SK-N-SH treated with all-trans-retinoic acid at 6 μM for 48 hours (cell line): ENCODE measurements around the gene FUT7.
A peak's percentile ranks its signal among the peaks of the same experiment; 100 is the strongest.

ENCODE experiments used
- ATAC-seq: fragments of 200-7000 bp; cut with Tn5 transposase; 3 replicates; pipeline ENCODE4 v1.9.1; 2020; ENCODE audit warnings: mild to moderate bottlenecking, moderate library complexity
- ARNTL ChIP-seq: fragments of 450-650 bp; formaldehyde crosslinking; IDR thresholded peaks from 2 replicates; pipeline ENCODE4 v1.5.0; 2020; ENCODE audit warnings: low read depth, mild to moderate bottlenecking, moderate library complexity, borderline replicate concordance
- BACH2 ChIP-seq: fragments of 250-450 bp; sonication (Bioruptor Pico); IDR thresholded peaks from 2 replicates; pipeline ENCODE4 v1.9.0; 2021; ENCODE audit warnings: mild to moderate bottlenecking, borderline replicate concordance
- CREB5 ChIP-seq: fragments of 250-450 bp; sonication (Bioruptor Pico); IDR thresholded peaks from 2 replicates; pipeline ENCODE4 v1.5.1; 2020; ENCODE audit warnings: low read depth, mild to moderate bottlenecking, moderate library complexity
- CSDC2 ChIP-seq: fragments of 250-450 bp; sonication (Bioruptor Pico); IDR thresholded peaks from 2 replicates; pipeline ENCODE4 v1.5.0; 2020; ENCODE audit warnings: mild to moderate bottlenecking, moderate library complexity
- ESRRG ChIP-seq: fragments of 250-450 bp; sonication (Bioruptor Pico); IDR thresholded peaks from 2 replicates; pipeline ENCODE4 v1.6.1; 2021; ENCODE audit warnings: mild to moderate bottlenecking
- GLIS3 ChIP-seq: fragments of 250-450 bp; sonication (Bioruptor Pico); IDR thresholded peaks from 2 replicates; pipeline ENCODE4 v1.5.0; 2020; ENCODE audit warnings: mild to moderate bottlenecking, moderate library complexity
- ISL1 ChIP-seq: fragments of 250-450 bp; sonication (Bioruptor Pico); IDR thresholded peaks from 2 replicates; pipeline ENCODE4 v2.1.2; 2022; ENCODE audit warnings: mild to moderate bottlenecking, moderate library complexity
- OSR1 ChIP-seq: fragments of 250-450 bp; sonication (Bioruptor Pico); IDR thresholded peaks from 2 replicates; pipeline ENCODE4 v1.8.0; 2022; ENCODE audit warnings: moderate library complexity, mild to moderate bottlenecking, inconsistent platforms
- PPARA ChIP-seq: fragments of 250-450 bp; sonication (Bioruptor Pico); IDR thresholded peaks from 2 replicates; pipeline ENCODE4 v1.5.0; 2020; ENCODE audit warnings: mild to moderate bottlenecking, borderline replicate concordance
- SNAI2 ChIP-seq: fragments of 250-450 bp; sonication (Bioruptor Pico); IDR thresholded peaks from 2 replicates; pipeline ENCODE4 v1.5.0; 2020; ENCODE audit warnings: mild to moderate bottlenecking, moderate library complexity
- TCF4 ChIP-seq: fragments of 250-450 bp; sonication (Bioruptor Pico); IDR thresholded peaks from 2 replicates; pipeline ENCODE4 v1.8.0; 2021; ENCODE audit warnings: mild to moderate bottlenecking, moderate library complexity, borderline replicate concordance
- TOX ChIP-seq: fragments of 250-450 bp; sonication (Bioruptor Pico); IDR thresholded peaks from 2 replicates; pipeline ENCODE4 v1.8.0; 2021; ENCODE audit warnings: mild to moderate bottlenecking, moderate library complexity, borderline replicate concordance
- TSHZ2 ChIP-seq: fragments of 250-450 bp; sonication (Bioruptor Pico); IDR thresholded peaks from 2 replicates; pipeline ENCODE4 v1.5.0; 2020; ENCODE audit warnings: mild to moderate bottlenecking, moderate library complexity
- ZC3H10 ChIP-seq: fragments of 250-450 bp; sonication (Bioruptor Pico); IDR thresholded peaks from 2 replicates; pipeline ENCODE4 v1.5.1; 2021; ENCODE audit warnings: mild to moderate bottlenecking, moderate library complexity
- ZFP3 ChIP-seq: fragments of 250-450 bp; sonication (Bioruptor Pico); IDR thresholded peaks from 2 replicates; pipeline ENCODE4 v1.5.0; 2020; ENCODE audit warnings: mild to moderate bottlenecking, moderate library complexity
- ZFP30 ChIP-seq: fragments of 450-650 bp; formaldehyde crosslinking; IDR thresholded peaks from 2 replicates; pipeline ENCODE4 v1.5.0; 2022; ENCODE audit warnings: mild to moderate bottlenecking, moderate library complexity
- ZNF70 ChIP-seq: fragments of 450-650 bp; formaldehyde crosslinking; IDR thresholded peaks from 2 replicates; pipeline ENCODE4 v1.5.0; 2020; ENCODE audit warnings: mild to moderate bottlenecking, moderate library complexity
- ZNF8 ChIP-seq: fragments of 450-650 bp; formaldehyde crosslinking; IDR thresholded peaks from 2 replicates; pipeline ENCODE4 v1.5.0; 2020; ENCODE audit warnings: mild to moderate bottlenecking, moderate library complexity

The FUT7 gene

DNA sequence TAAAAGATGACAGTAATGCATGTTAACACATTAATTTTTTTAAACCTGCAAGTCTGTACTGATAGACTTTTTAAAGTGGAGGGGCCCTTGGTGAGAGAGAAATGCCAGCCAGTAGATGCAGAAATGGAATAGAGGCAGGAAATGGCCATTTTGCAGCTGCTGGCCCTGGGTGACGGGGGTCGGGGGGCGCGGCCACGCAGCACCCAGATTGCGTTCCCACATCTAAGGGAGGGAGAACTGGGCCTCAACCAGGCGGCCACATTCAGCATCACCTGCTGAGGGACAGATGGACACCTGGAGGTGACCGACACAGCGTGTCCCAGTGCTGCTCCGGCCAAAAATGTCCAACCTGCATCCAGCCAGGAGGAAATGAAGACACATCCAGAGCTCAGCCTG lies 29.2 kb downstream of the FUT7 start:
- TF ChIP-seq CSDC2 (CRISPR knock-in tag) (no peak), ZFP3 (CRISPR knock-in tag) (no peak), ZFP30 (CRISPR knock-in tag) (no peak), ESRRG (no peak), ZNF8 (CRISPR knock-in tag) (no peak), PPARA (no peak), TSHZ2 (CRISPR knock-in tag) (no peak)
- no peak for ATAC-seq

DNA sequence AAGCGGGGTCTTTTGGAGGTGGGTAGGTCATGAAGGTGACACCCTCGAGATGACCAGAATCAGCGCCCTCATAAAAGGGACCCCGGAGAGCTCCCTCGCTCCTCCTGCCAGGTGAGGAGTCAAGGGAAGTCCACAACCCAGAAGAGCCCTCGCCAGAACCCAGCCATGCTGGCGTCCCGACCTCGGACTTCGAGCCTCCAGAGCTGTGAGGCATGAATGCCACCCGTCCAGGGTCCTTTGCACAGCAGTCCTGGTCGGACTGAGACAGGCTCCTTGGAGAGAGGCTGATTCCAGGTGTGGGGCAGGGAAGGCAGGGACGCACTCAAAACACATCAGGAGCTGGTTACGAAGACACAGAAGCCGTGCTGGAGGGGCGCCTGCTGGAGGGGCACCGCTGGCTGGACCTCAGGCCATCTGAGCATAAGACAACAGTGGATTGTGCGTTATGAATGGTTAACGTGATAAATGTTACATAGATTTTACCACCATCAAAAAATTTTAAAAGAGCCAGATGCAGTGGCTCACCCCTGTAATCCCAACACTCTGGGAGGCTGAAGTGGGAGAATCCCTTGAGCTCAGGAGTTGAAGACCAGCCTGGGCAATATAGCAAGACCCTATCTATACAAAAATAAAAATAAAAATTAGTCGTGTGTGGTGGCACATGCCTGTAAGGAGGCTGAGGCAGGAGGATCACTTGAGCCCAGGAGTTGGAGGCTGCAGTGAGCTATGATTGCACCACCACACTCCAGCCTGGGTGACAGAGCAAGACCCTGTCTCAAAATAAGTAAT lies 29.8 kb downstream of the FUT7 start:
- no peak for TF ChIP-seq ZNF8 (CRISPR knock-in tag)
- no peak for TF ChIP-seq CSDC2 (CRISPR knock-in tag)
- TF ChIP-seq OSR1 (CRISPR knock-in tag) = no peak
- no peak for TF ChIP-seq CREB5 (CRISPR knock-in tag)
- TF ChIP-seq BACH2 (CRISPR knock-in tag) = no peak
- ATAC-seq = no peak

GRCh38 chr9:137000177-137000930 lies 31.5 kb downstream of the FUT7 start:
- TF ChIP-seq TOX (no peak), TCF4 (no peak), OSR1 (CRISPR knock-in tag) (no peak), CSDC2 (CRISPR knock-in tag) (no peak), ZNF70 (CRISPR knock-in tag) (no peak), TSHZ2 (CRISPR knock-in tag) (no peak), ZFP30 (CRISPR knock-in tag) (no peak), ARNTL (CRISPR knock-in tag) (no peak), CREB5 (CRISPR knock-in tag) (no peak), ZFP3 (CRISPR knock-in tag) (no peak), SNAI2 (no peak), PPARA (no peak), ZC3H10 (CRISPR knock-in tag) (no peak), BACH2 (CRISPR knock-in tag) (no peak), ESRRG (no peak), GLIS3 (CRISPR knock-in tag) (no peak), ISL1 (CRISPR knock-in tag) (no peak), ZNF8 (CRISPR knock-in tag) (no peak)
- ATAC-seq = peak; percentile 4; the same call in 1 of the 3 replicates

DNA sequence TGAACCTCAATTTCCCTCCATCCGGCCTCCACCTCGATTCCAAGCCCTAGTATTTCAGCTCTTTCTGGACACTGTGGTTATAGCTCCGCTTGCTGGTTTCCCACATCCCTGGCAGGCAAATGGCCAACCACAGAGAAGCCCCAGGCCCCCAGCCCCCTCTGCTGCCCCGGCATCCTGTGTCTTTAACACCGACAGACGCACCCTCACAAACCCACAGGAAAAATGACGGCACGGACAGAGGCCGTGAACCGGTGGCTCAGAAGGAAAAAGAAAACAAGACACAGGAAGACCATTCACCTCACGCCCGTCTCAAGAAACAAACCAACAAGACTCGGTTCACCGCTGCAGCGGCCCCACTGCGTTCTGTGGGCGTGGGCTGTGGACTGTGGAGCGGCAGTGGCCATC lies 34.1 kb downstream of the FUT7 start:
- ATAC-seq = no peak
- TF ChIP-seq ZNF70 (CRISPR knock-in tag) = no peak
- TF ChIP-seq ISL1 (CRISPR knock-in tag) = no peak
- no peak for TF ChIP-seq CSDC2 (CRISPR knock-in tag)
- no peak for TF ChIP-seq GLIS3 (CRISPR knock-in tag)
- TF ChIP-seq, all 23 proteins: peak for 0
